Astrocyte of the spinal cord (primary cell): Measurements from ENCODE around the gene CGB1.
A peak's percentile ranks its signal among the peaks of the same experiment; 100 is the strongest.

Experiments
- DNase-seq: peaks from one replicate; pipeline ENCODE4 v3.0.0; 2011; ENCODE audit warnings: low read depth, low spot score
- H3K4me3 ChIP-seq: 2 replicates; pipeline ENCODE4 v1.5.1; 2011; ENCODE audit warnings: low read depth, mild to moderate bottlenecking, low read length, moderate library complexity
- CTCF ChIP-seq: IDR thresholded peaks from 2 replicates; pipeline ENCODE4 v1.5.1; 2012; ENCODE audit warnings: low read depth, mild to moderate bottlenecking, low read length, inconsistent platforms
- in situ Hi-C: cut with HindIII; loops from 2 replicates; pipeline ENCODE4 v1.10.0; 2017; ENCODE audit warnings: low sequenced_read_pairs

Gene CGB1

GRCh38 chr19:49067554-49067953, 30.9 kb upstream of the CGB1 start:
- no peak for TF ChIP-seq CTCF
- DNase-seq: no peak
- in situ Hi-C loops: no loop called here
- H3K4me3 ChIP-seq: no peak overlapping the region

GRCh38 chr19:49065905-49066512, 29.3 kb upstream of the CGB1 start:
- no peak for DNase-seq
- no peak for TF ChIP-seq CTCF
- in situ Hi-C loops: no loop called here
- no peak overlapping the region for H3K4me3 ChIP-seq

- no peak for TF ChIP-seq CTCF
- peak within 1 kb of the TSS; percentile 27 for H3K4me3 ChIP-seq
- no peak for DNase-seq
- in situ Hi-C loops: no loop called here
These were observed 28.3 kb upstream of the CGB1 start, which contains the start of gene NTF4 for GRCh38 chr19:49064768-49065611. NTF4 (minus strand) TSS chr19:49064818; CDS start chr19:49061997, 2,821 bp downstream.

- DNase-seq: no peak
- H3K4me3 ChIP-seq: no peak overlapping the region
- no peak for TF ChIP-seq CTCF
- in situ Hi-C loops: no loop called here
These were observed 27.4 kb upstream of the CGB1 start for GRCh38 chr19:49064029-49064629.

- in situ Hi-C loops: no loop called here
- no peak for DNase-seq
- TF ChIP-seq CTCF: no peak
- H3K4me3 ChIP-seq: no peak overlapping the region
These were observed 24.8 kb upstream of the CGB1 start for GRCh38 chr19:49061445-49061844.

- in situ Hi-C loops: no loop called here
- no peak for DNase-seq
- H3K4me3 ChIP-seq: no peak overlapping the region
- no peak for TF ChIP-seq CTCF
These were observed 24.3 kb upstream of the CGB1 start for GRCh38 chr19:49061000-49061399.
